ENCODE measurements around the gene MEGF11.

MEGF11 gene

GRCh38 chr15:65936282-65936681 lies 317.3 kb downstream of the MEGF11 start:
- H3K27ac Mint-ChIP-seq: no peak overlapping the region
- H3K27me3 Mint-ChIP-seq (ENCODE audit: low read depth): no peaks in the 10 kb centered on the region
- H3K4me3 Mint-ChIP-seq: no peak overlapping the region
- no peaks in the 10 kb centered on the region for H3K36me3 Mint-ChIP-seq (ENCODE audit: low read depth)
- no peaks in the 10 kb centered on the region for H3K9me3 Mint-ChIP-seq
- H3K4me1 Mint-ChIP-seq (ENCODE audit: low read depth): peaks cover 14% of the 10 kb centered on the region

DNA sequence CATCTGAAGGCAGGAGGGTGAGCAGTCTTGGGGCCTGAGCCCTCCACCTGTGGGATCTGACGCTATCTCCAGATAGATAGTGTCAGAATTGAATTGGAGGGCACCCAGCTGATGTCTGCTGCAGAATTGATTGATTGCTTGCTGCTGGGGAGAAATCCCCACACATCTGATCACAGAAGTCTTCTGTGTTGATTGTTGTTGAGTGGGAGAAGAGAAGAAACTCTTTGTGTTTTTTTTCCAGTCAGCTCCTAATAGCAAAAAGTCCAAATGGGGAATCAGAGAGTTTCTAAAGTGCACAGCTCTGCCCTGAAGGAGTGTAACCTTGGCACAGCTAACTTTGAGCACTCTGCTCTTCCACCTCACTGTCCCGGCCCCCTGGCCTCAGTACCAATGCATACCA lies 318.2 kb downstream of the MEGF11 start:
- no peaks in the 10 kb centered on the region for H3K36me3 Mint-ChIP-seq (ENCODE audit: low read depth)
- no peaks in the 10 kb centered on the region for H3K9me3 Mint-ChIP-seq
- no peak overlapping the region for H3K4me3 Mint-ChIP-seq
- H3K27me3 Mint-ChIP-seq (ENCODE audit: low read depth): no peaks in the 10 kb centered on the region
- H3K27ac Mint-ChIP-seq: no peak overlapping the region
- H3K4me1 Mint-ChIP-seq (ENCODE audit: low read depth): peaks cover 12% of the 10 kb centered on the region

DNA sequence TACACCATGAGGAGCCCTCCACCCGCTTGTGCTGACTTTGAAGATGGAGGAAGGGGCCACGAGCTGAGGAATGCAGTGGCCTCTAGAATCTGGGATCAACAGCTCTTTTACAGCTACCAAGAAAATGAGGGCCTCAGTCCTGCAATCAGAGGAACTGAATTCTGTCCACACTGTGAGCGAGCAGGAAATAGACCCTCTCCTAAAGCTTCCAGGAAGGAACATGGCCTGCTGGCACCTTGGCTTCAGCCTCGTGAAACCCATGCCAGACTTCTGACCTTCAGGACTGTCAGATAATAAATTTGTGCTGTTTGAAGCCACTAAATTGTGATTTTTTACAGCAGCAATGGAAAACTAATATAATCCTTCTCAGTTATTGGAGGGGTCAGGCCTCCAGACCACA lies 322.3 kb downstream of the MEGF11 start:
- Mint-ChIP-seq H3K27ac (no peak overlapping the region), H3K4me1 (ENCODE audit: low read depth) (peaks cover 12% of the 10 kb centered on the region), H3K27me3 (ENCODE audit: low read depth) (no peaks in the 10 kb centered on the region), H3K4me3 (no peak overlapping the region), H3K36me3 (ENCODE audit: low read depth) (no peaks in the 10 kb centered on the region), H3K9me3 (no peaks in the 10 kb centered on the region)

DNA sequence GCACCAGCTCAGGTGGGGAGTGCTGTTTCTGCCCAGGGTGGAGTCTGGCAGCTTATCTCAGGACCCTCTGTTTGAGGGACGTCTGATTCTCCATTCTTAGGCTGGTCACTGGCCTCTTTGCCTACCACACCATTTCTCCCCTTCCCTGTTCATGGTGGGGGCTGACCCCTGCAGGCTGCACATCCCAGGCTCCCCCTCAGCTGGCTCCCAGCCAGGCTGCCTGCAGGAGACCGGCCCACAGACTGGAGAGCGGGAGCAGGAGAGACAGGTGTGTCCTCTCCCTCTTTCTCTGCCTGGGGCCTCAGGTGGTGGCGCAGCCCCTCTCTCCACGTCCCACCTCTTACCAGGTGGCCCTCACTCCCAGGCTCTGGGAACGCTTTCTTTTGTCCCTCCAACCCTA lies 323.4 kb downstream of the MEGF11 start:
- H3K27ac Mint-ChIP-seq: no peak overlapping the region
- H3K9me3 Mint-ChIP-seq: no peaks in the 10 kb centered on the region
- no peak overlapping the region for H3K4me3 Mint-ChIP-seq

DNA sequence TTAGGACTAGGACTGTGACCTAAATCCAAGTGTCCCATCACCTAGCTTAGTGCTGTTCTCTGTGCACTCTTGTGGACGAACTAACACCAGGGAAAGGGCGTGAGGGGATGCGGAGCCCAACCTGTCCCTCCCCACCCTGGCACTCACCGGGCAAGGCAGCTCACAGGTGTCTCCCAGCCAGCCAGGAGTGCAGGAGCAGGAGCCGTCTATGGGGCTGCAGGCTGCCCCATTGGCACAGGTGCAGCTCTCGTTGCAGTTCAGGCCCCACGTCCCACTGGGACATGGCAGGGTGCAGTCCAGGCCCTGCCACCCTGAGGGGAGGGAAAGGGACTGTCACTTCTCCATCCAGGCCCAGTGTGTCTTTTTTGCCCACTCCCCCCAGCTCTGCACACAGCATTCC lies 324.0 kb downstream of the MEGF11 start:
- Mint-ChIP-seq H3K27ac (no peak overlapping the region), H3K4me1 (ENCODE audit: low read depth) (peaks cover 12% of the 10 kb centered on the region), H3K27me3 (ENCODE audit: low read depth) (no peaks in the 10 kb centered on the region), H3K9me3 (no peaks in the 10 kb centered on the region), H3K36me3 (ENCODE audit: low read depth) (no peaks in the 10 kb centered on the region), H3K4me3 (no peak overlapping the region)

More for the DNA sequence above, 323.4 kb downstream of the MEGF11 start:
- Mint-ChIP-seq H3K36me3 (ENCODE audit: low read depth) (no peaks in the 10 kb centered on the region), H3K27me3 (ENCODE audit: low read depth) (no peaks in the 10 kb centered on the region), H3K4me1 (ENCODE audit: low read depth) (peaks cover 12% of the 10 kb centered on the region)

DNA sequence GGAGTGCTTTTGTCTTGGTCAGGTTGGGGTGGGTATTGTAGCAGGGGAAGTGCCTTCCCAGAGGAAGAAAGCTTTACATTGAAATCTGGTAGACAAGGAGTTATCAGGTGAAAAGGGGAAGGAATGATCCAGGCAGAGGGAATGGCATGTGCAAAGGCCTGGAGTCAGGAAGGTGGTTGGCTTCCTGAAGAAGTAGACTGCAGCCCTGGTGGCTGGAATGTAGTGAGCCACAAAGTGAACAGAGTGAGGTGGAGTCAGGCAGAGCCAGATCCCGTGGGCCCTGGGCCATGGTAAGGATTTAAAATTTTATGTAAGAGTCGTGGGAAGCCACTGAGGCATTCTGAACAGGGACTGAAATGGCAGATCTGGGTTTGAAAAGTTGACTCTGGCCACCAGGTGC lies 326.0 kb downstream of the MEGF11 start:
- no peak overlapping the region for H3K4me3 Mint-ChIP-seq
- H3K4me1 Mint-ChIP-seq (ENCODE audit: low read depth): peaks cover 11% of the 10 kb centered on the region
- no peaks in the 10 kb centered on the region for H3K9me3 Mint-ChIP-seq
- no peak overlapping the region for H3K27ac Mint-ChIP-seq
- no peaks in the 10 kb centered on the region for H3K27me3 Mint-ChIP-seq (ENCODE audit: low read depth)
- peaks cover 8% of the 10 kb centered on the region for H3K36me3 Mint-ChIP-seq (ENCODE audit: low read depth)

- peaks cover 11% of the 10 kb centered on the region for H3K4me1 Mint-ChIP-seq (ENCODE audit: low read depth)
- H3K4me3 Mint-ChIP-seq: no peak overlapping the region
- no peaks in the 10 kb centered on the region for H3K27me3 Mint-ChIP-seq (ENCODE audit: low read depth)
- H3K36me3 Mint-ChIP-seq (ENCODE audit: low read depth): peaks cover 8% of the 10 kb centered on the region
- no peaks in the 10 kb centered on the region for H3K9me3 Mint-ChIP-seq
- no peak overlapping the region for H3K27ac Mint-ChIP-seq
These were observed 326.7 kb downstream of the MEGF11 start for GRCh38 chr15:65926899-65927298.

DNA sequence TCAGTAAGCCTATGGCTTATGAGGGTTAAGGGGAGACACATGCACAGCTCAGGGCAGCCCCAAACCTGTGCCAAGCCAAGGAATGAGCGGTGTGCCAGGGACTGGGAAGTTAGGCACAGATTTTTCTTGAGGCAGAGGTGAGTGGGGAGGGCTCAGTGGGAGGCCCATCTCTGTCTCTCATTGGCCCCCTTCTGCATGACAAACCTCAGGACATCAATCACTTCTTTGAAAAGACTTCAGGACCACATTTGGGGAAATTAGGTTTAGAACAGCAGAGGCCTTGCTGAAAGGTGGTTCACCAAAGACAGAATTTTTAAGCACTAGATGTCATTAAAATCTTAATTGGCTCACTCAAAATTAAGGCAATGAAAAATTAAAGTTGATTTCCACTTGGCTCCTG lies 327.1 kb downstream of the MEGF11 start:
- Mint-ChIP-seq H3K27me3 (ENCODE audit: low read depth) (no peaks in the 10 kb centered on the region), H3K27ac (no peak overlapping the region), H3K4me1 (ENCODE audit: low read depth) (peaks cover 11% of the 10 kb centered on the region), H3K4me3 (no peak overlapping the region), H3K36me3 (ENCODE audit: low read depth) (peaks cover 8% of the 10 kb centered on the region), H3K9me3 (no peaks in the 10 kb centered on the region)

DNA sequence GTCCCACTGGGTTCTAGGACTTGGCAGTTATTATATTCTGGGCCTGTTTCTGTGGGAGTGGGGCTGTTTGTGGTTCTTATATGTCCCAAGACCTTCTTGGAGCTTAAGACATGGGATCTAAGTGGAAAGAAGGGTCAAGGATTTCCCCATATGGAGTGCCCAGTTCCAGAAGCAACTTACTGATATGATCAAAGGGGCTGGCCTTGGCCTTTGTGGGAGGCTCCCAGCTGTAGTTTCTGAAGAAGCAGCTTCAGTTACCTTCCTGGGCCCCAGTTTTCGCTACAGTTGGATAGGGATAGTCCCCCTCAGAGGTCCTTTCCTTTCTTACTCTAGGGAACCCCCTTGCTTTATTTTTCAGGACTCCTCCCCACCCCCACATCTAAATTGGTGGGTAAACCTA lies 328.2 kb downstream of the MEGF11 start:
- H3K27me3 Mint-ChIP-seq (ENCODE audit: low read depth): no peaks in the 10 kb centered on the region
- no peak overlapping the region for H3K4me3 Mint-ChIP-seq
- peaks cover 19% of the 10 kb centered on the region for H3K4me1 Mint-ChIP-seq (ENCODE audit: low read depth)
- peaks cover 8% of the 10 kb centered on the region for H3K36me3 Mint-ChIP-seq (ENCODE audit: low read depth)
- no peaks in the 10 kb centered on the region for H3K9me3 Mint-ChIP-seq
- H3K27ac Mint-ChIP-seq: no peak overlapping the region

DNA sequence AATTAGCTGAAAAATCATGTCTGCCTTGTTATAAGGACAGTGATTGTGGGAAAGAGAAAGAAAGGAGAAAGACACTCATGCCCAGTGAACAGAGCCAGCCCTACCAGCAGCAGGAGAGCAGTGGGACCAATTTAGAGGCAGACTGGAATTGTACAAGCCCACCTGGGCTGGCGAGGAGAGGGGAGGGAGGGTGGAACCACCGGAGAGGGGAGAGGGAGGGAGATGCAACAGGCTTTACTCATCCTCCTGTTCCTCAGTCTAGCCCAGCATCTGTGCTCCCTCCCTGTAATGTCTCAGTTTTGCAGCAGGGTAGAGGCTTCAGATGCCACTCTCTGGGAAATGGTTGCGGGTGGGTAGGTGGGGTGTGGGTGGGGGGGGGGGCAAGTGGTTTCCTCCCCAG lies 329.5 kb downstream of the MEGF11 start:
- Mint-ChIP-seq H3K9me3 (no peaks in the 10 kb centered on the region), H3K4me1 (ENCODE audit: low read depth) (peaks cover 25% of the 10 kb centered on the region), H3K36me3 (ENCODE audit: low read depth) (peaks cover 9% of the 10 kb centered on the region), H3K27me3 (ENCODE audit: low read depth) (no peaks in the 10 kb centered on the region), H3K4me3 (no peak overlapping the region), H3K27ac (peak overlapping the region; percentile 39)

- no peaks in the 10 kb centered on the region for H3K27me3 Mint-ChIP-seq (ENCODE audit: low read depth)
- peaks cover 32% of the 10 kb centered on the region for H3K4me1 Mint-ChIP-seq (ENCODE audit: low read depth)
- H3K36me3 Mint-ChIP-seq (ENCODE audit: low read depth): peaks cover 15% of the 10 kb centered on the region
- H3K9me3 Mint-ChIP-seq: no peaks in the 10 kb centered on the region
- peak overlapping the region; percentile 4 for H3K27ac Mint-ChIP-seq
- no peak overlapping the region for H3K4me3 Mint-ChIP-seq
These were observed 330.3 kb downstream of the MEGF11 start for GRCh38 chr15:65923264-65923663.

DNA sequence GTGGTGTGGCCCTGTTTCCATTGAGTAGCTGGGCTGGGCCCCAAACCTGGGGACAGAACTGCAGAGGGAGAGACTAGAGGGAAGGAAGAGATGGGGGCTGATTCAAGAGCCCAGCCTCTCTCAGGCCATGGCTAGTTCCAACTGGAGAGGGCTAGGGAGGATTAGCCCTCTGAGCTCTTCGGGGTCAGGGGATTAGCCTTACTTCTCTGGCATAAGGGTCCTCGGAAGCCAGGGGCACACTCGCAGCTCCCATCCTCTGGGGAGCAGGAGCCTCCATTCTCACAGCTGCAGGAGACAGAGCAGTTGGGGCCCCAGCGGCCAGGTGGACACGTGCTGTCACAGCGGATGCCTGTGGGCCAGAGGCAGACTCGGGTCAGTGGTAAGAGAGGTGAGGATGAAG lies 330.9 kb downstream of the MEGF11 start:
- no peak overlapping the region for H3K4me3 Mint-ChIP-seq

GRCh38 chr15:65921780-65922179 lies 331.8 kb downstream of the MEGF11 start:
- no peak overlapping the region for H3K27ac Mint-ChIP-seq
- peaks cover 39% of the 10 kb centered on the region for H3K4me1 Mint-ChIP-seq (ENCODE audit: low read depth)
- H3K36me3 Mint-ChIP-seq (ENCODE audit: low read depth): peaks cover 15% of the 10 kb centered on the region
- H3K27me3 Mint-ChIP-seq (ENCODE audit: low read depth): no peaks in the 10 kb centered on the region
- H3K9me3 Mint-ChIP-seq: no peaks in the 10 kb centered on the region
- H3K4me3 Mint-ChIP-seq: no peak overlapping the region

More for the DNA sequence above, 330.9 kb downstream of the MEGF11 start:
- Mint-ChIP-seq H3K36me3 (ENCODE audit: low read depth) (peaks cover 15% of the 10 kb centered on the region), H3K4me1 (ENCODE audit: low read depth) (peaks cover 34% of the 10 kb centered on the region), H3K27me3 (ENCODE audit: low read depth) (no peaks in the 10 kb centered on the region), H3K27ac (peak overlapping the region; percentile 4), H3K9me3 (no peaks in the 10 kb centered on the region)

- peaks cover 48% of the 10 kb centered on the region for H3K4me1 Mint-ChIP-seq (ENCODE audit: low read depth)
- H3K9me3 Mint-ChIP-seq: no peaks in the 10 kb centered on the region
- no peak overlapping the region for H3K4me3 Mint-ChIP-seq
- no peak overlapping the region for H3K27ac Mint-ChIP-seq
- H3K27me3 Mint-ChIP-seq (ENCODE audit: low read depth): no peaks in the 10 kb centered on the region
- H3K36me3 Mint-ChIP-seq (ENCODE audit: low read depth): peaks cover 15% of the 10 kb centered on the region
These were observed 332.7 kb downstream of the MEGF11 start for GRCh38 chr15:65920825-65921309.

GRCh38 chr15:65920121-65920520 lies 333.4 kb downstream of the MEGF11 start:
- Mint-ChIP-seq H3K4me1 (ENCODE audit: low read depth) (peaks cover 55% of the 10 kb centered on the region), H3K9me3 (no peaks in the 10 kb centered on the region), H3K27ac (peak overlapping the region; percentile 26), H3K4me3 (no peak overlapping the region), H3K36me3 (ENCODE audit: low read depth) (peaks cover 15% of the 10 kb centered on the region), H3K27me3 (ENCODE audit: low read depth) (no peaks in the 10 kb centered on the region)

DNA sequence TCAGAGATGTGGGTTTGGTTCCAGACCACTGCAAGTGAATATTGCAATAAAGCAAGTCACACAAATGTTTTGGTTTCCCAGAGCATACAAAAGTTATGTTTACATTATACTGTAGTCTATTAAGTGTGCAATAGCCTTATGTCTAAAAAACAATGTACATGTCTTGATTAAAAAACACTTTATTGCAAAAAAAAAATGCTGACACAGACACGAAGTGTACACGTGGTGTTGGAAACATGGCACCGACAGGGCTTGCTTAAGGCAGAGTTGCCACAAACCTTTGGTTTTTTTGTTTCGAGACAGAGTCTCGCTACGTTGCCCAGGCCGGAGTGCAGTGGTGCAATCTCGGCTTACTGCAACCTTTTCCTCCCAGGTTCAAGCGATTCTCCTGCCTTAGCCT lies 334.2 kb downstream of the MEGF11 start:
- peaks cover 59% of the 10 kb centered on the region for H3K4me1 Mint-ChIP-seq (ENCODE audit: low read depth)
- peaks cover 15% of the 10 kb centered on the region for H3K36me3 Mint-ChIP-seq (ENCODE audit: low read depth)
- H3K9me3 Mint-ChIP-seq: no peaks in the 10 kb centered on the region
- H3K27ac Mint-ChIP-seq: no peak overlapping the region
- no peaks in the 10 kb centered on the region for H3K27me3 Mint-ChIP-seq (ENCODE audit: low read depth)
- no peak overlapping the region for H3K4me3 Mint-ChIP-seq

All from T-helper 1 cell treated with Interleukin-12 subunit alpha and Interleukin-12 subunit beta and Interleukin-4 antibody, amounts not matched to agents 30 μg/mL and 1 μg/mL, for 36 hours (primary cell).